Measurements from ENCODE around the gene ASB2.

Gene ASB2

DNA sequence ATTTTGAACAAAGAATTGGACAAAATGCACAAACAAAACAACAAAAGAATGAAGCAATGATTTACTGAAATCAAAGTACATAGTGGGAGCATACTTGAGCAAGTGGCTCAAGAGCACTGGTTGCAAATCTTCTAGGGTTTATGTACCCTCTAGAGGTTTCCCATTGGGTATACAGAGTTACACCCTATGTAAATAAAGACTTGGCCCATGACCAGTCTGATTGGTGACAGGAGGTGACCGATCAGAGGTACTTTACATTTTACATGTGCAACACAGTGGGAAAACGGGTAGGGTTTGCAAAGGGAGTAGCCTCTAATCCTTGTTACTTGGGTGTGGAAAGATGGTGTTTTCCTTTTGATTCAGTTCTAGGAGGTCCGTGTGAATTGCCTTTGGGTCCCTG lies 59.9 kb downstream of the ASB2 start:
- peaks cover 10% of the 10 kb centered on the region for H3K9me3 Mint-ChIP-seq
- no peaks in the 10 kb centered on the region for H3K4me1 Mint-ChIP-seq

DNA sequence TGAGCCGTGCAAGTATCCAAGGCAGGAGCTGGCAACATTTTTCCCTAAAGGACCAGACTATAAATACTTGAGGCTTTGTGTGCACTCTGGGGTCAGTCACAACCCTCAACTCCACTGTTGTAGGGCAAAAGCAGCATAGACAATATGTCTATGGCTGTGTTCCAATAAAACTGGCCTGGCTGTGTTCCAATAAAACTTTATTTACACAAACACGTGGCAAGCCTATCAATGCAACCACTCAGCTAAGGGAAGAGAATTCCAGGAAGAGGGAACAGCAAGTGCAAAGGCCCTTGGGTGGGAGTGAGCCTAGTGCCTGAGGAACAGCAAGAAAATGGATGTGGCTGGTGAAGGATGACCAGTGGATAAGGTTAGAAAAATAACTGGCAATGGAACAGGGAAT lies 60.6 kb downstream of the ASB2 start:
- peak overlapping the region; percentile 11 for H3K27ac Mint-ChIP-seq
- no peak overlapping the region for H3K4me3 Mint-ChIP-seq
- no peak for DNase-seq
- no peaks in the 10 kb centered on the region for H3K36me3 Mint-ChIP-seq (ENCODE audit: low read depth)
- peaks cover 12% of the 10 kb centered on the region for H3K27me3 Mint-ChIP-seq (ENCODE audit: low read depth, poor library complexity)
- no peaks in the 10 kb centered on the region for H3K4me1 Mint-ChIP-seq
- TF ChIP-seq, protein P1, sequence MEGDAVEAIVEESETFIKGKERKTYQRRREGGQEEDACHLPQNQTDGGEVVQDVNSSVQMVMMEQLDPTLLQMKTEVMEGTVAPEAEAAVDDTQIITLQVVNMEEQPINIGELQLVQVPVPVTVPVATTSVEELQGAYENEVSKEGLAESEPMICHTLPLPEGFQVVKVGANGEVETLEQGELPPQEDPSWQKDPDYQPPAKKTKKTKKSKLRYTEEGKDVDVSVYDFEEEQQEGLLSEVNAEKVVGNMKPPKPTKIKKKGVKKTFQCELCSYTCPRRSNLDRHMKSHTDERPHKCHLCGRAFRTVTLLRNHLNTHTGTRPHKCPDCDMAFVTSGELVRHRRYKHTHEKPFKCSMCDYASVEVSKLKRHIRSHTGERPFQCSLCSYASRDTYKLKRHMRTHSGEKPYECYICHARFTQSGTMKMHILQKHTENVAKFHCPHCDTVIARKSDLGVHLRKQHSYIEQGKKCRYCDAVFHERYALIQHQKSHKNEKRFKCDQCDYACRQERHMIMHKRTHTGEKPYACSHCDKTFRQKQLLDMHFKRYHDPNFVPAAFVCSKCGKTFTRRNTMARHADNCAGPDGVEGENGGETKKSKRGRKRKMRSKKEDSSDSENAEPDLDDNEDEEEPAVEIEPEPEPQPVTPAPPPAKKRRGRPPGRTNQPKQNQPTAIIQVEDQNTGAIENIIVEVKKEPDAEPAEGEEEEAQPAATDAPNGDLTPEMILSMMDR (IDR thresholded peaks at IDR 0.05), result no peak
- peaks cover 10% of the 10 kb centered on the region for H3K9me3 Mint-ChIP-seq

More for the DNA sequence above, 59.9 kb downstream of the ASB2 start:
- H3K27ac Mint-ChIP-seq, result no peak overlapping the region
- H3K27me3 Mint-ChIP-seq (ENCODE audit: low read depth, poor library complexity), result peaks cover 12% of the 10 kb centered on the region
- TF ChIP-seq, protein P1 (IDR thresholded peaks at IDR 0.05), result no peak
- H3K4me3 Mint-ChIP-seq, result no peak overlapping the region
- H3K36me3 Mint-ChIP-seq (ENCODE audit: low read depth), result no peaks in the 10 kb centered on the region
- DNase-seq, result no peak

DNA sequence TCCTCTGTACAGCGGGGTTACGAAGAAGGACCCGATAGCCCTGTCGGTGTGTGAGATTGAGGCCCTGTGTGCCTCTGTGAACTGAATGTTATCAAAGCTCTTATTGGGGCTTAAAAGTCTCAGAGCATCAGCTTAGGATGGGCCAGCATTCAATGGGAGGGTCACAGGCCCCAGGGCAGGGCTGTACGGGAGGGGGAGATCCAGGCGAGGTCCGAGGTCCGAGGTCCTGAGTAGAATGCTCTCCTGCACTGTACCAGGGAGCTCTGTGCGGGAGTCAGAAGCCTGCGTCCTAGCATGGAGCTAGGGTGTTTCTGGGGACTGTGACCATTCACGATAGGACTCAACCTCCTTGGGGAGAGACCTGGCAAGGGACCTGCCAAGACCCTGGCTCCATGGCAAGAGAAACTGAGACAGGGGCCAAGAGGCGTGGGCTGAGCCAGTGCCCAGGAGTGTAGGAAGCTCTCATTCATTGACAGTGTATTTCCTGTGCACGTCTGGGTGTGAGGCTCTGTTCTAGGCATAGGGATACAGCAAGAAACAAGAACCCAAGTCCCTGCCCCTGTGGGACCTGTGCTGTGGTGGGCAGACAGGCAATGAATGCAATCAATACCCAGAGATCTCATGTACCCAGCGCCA lies 61.2 kb downstream of the ASB2 start:
- peak overlapping the region; percentile 11 for H3K27ac Mint-ChIP-seq
- peaks cover 10% of the 10 kb centered on the region for H3K9me3 Mint-ChIP-seq
- no peaks in the 10 kb centered on the region for H3K4me1 Mint-ChIP-seq
- no peak for DNase-seq
- no peak overlapping the region for H3K4me3 Mint-ChIP-seq
- peaks cover 12% of the 10 kb centered on the region for H3K27me3 Mint-ChIP-seq (ENCODE audit: low read depth, poor library complexity)
- TF ChIP-seq, protein P1 (IDR thresholded peaks at IDR 0.05), result no peak
- H3K36me3 Mint-ChIP-seq (ENCODE audit: low read depth), result no peaks in the 10 kb centered on the region

DNA sequence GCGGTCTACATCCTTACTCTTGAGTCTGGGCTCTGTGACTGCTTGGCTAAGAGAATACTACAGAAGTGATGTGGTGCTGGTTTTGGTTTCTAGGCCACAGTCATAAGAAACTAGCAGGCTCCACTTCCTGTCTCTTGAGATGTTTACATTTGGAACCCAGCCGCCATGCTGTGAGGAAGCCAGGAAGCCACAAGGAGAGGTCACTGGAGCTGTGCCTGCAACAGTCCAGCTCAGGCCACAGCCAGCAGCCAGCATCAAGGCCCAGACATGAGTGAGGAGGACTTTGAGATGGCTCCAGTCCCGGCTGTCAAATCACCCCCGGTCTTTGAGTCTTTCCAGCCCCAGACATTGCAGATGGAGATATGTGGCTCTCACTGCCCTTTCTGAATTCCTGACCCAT lies 62.1 kb downstream of the ASB2 start:
- Mint-ChIP-seq H3K9me3 (peaks cover 4% of the 10 kb centered on the region), H3K4me3 (no peak overlapping the region), H3K27ac (no peak overlapping the region), H3K4me1 (no peaks in the 10 kb centered on the region), H3K36me3 (ENCODE audit: low read depth) (no peaks in the 10 kb centered on the region), H3K27me3 (ENCODE audit: low read depth, poor library complexity) (peaks cover 12% of the 10 kb centered on the region)
- TF ChIP-seq, protein P1 (IDR thresholded peaks at IDR 0.05), result no peak
- DNase-seq, result no peak

DNA sequence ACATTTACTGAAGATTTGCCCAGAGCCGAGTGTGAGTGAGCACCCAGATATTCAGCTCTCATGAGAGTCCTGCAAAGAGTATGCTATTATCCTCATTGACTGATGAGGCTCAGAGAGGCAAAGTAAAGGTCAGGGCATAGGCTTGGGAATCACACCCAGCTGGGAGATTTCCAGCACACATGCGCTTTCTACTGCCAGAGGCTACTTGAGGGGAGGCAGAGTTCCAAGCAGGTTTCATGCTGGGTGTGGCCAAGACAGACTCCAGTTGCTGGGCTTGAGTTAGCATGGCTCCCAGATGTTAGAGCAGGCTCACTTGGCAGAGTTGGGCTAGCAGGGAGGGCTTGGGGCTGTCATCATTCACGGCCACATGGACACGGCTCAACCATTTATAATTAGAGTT lies 63.6 kb downstream of the ASB2 start:
- Mint-ChIP-seq H3K27ac (no peak overlapping the region), H3K4me1 (no peaks in the 10 kb centered on the region), H3K36me3 (ENCODE audit: low read depth) (no peaks in the 10 kb centered on the region), H3K4me3 (no peak overlapping the region), H3K27me3 (ENCODE audit: low read depth, poor library complexity) (peaks cover 15% of the 10 kb centered on the region), H3K9me3 (peaks cover 4% of the 10 kb centered on the region)
- DNase-seq, result no peak
- TF ChIP-seq, protein P1 (IDR thresholded peaks at IDR 0.05), result no peak

DNA sequence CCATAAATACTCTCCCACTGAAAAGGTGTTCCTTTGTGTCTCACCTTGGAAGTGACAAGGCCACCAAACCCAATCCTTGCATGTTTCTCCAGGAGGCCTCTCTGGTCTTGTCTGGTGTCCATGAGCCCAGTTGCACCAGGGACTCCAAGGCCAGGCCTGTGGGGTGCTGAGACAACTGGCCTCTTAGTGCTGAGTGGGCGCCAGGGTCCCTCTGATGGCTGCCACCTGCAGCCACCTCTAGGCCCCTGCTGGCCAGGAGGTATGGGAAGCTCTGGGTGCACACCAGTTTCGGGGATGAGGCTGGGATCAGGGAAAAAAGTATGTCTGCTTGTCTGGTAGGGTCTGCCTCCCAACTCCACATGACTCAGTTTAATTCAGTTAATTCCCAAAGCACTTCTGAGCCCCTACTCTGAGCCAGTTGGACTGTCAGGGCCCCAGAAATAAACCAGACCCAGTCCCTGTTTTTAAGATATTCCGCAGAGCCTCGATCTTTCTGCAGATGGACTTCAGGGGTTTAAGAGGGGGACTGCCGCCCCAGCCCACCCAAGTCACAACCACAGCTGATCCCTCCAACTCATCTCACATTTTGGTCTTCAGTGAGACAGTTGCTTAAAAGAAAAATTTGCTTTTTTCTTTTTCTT lies 64.3 kb downstream of the ASB2 start:
- no peak overlapping the region for H3K27ac Mint-ChIP-seq
- no peak for DNase-seq
- peaks cover 4% of the 10 kb centered on the region for H3K9me3 Mint-ChIP-seq
- H3K27me3 Mint-ChIP-seq (ENCODE audit: low read depth, poor library complexity), result peaks cover 16% of the 10 kb centered on the region
- no peaks in the 10 kb centered on the region for H3K36me3 Mint-ChIP-seq (ENCODE audit: low read depth)
- no peaks in the 10 kb centered on the region for H3K4me1 Mint-ChIP-seq
- TF ChIP-seq, protein P1 (IDR thresholded peaks at IDR 0.05), result no peak
- no peak overlapping the region for H3K4me3 Mint-ChIP-seq
